NCI-H774 (cell line): ENCODE data around the gene COL4A1.

Source experiments
- DNase-seq: peaks from one replicate; lab custom pipeline; 2025; lab: John Stamatoyannopoulos, UW

Gene COL4A1

DNA sequence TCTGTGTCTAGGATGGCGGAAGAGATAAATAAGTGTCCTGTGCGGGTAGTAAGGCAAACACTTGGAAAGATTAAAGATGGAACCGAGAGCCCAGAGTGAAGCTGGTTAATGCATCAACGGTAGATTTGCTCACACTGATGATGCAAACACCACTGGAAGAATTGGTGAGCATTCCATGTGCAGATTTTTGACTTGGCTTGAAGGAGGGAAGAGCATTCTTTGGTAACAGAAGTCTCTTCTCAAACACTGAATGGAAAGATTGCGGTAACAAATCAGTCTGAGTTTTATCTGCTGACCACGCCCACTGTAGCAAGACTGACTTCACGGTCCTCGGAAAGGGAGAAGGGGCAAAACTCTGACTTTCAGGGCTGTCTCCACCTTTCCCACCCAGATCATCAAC is 112.5 kb downstream of the COL4A1 start:
- DNase-seq: no peak

GRCh38 chr13:110193491-110193890 is 113.5 kb downstream of the COL4A1 start:
- no peak for DNase-seq

DNA sequence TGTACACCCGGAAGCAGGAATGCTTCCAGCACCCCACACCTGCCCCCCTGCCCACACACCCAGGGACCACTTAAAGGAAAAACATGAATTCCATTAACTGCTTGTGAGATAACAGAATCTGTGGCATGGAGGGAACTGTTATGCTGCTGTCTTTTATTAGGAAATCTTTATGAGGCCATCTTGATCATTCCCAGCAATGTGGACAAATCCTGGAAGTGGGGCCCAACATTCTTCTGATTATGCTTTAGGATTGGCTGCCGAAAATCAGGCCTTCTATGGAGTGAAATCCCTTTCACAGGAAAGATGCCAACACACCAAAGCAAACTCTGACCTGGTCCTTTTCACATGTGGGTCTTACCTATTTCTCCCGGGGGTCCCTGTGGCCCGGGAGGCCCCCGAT is 114.5 kb downstream of the COL4A1 start:
- DNase-seq: no peak

- DNase-seq: no peak
Observed at GRCh38 chr13:110187641-110188161, 119.3 kb downstream of the COL4A1 start.

- no peak for DNase-seq
Observed at GRCh38 chr13:110186231-110186855, 120.6 kb downstream of the COL4A1 start.

DNA sequence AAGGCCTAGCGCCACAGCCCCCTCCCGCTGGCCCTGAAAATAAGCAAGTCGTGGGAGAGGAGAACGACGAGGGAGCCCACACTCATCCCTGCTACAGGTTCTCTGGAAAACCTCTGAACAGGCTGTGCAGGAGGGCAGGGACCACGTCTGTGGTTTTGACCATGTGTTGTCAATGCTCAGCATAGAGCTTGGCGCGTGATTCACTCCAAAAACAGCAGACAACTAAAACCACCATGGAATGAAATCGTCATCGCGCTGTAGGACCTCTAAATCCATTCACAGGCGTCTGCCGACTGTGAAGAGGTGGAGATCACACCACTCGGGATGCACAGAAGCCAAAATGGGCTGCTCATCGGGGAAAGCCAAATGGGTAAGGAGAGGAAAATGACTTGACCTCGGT is 121.3 kb downstream of the COL4A1 start:
- no peak for DNase-seq

DNA sequence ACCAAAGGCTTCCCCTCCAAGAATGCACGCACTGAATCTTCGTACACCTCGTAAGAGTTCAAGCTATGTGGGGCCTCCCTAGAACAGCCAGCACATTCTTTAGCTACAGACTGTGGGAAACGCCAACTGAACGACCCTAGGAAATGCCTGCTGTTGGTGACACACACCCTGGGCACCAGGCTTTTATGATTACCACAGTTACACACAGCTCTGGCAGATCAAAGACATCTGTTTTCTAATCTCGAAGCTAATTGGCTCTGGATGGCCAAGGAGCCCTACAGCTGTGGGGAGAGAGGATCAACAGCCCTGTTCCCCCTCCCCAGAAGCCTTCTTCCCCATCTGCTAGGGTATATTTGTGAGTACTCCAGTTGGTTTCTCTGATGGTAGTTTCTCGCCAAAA is 123.0 kb downstream of the COL4A1 start:
- no peak for DNase-seq

- no peak for DNase-seq
Observed at GRCh38 chr13:110182461-110182860, 124.5 kb downstream of the COL4A1 start.

DNA sequence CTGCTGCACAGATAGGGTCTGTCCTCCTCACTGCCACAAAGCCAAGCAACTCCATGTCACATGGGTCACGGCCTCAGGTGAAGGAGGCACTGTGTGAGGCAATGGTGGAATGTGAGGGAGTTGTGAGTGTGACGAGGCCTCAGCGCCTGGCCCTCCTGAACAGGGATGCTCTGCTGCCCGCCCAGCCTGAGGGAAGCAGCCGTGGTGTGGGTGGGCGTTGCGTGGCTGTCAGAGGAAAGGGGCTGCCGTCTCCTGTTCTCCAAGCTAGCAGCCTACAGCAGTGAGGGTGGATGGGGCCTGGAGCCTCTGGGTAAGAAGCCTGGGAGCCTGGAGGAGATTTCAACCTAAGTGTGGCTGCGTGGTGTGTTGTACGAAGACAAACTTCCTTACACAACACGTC is 125.0 kb downstream of the COL4A1 start:
- no peak for DNase-seq

- DNase-seq: no peak
Observed at GRCh38 chr13:110179857-110180147, 127.2 kb downstream of the COL4A1 start.

- DNase-seq: no peak
Observed at GRCh38 chr13:110179116-110179856, 127.7 kb downstream of the COL4A1 start.

- DNase-seq: no peak
Observed at GRCh38 chr13:110177790-110178189, 129.2 kb downstream of the COL4A1 start.

DNA sequence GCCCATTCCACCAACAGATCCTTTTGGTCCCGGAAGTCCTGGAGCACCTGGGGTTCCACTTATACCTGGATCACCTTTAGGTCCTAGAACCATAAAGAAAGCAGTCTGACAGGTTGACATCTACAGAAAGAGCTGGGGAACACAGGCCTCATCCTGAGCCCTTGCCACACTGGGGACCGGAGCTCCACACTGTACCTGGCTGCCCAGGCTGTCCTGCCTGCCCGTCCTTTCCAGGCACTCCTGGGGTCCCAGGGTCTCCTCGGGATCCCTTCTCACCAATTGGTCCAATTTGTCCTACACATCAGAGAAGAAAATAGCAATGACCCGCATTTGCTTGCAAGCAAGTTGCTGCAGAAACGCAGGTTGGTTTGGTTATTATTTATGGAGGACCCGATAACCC is 130.5 kb downstream of the COL4A1 start:
- DNase-seq: no peak

DNA sequence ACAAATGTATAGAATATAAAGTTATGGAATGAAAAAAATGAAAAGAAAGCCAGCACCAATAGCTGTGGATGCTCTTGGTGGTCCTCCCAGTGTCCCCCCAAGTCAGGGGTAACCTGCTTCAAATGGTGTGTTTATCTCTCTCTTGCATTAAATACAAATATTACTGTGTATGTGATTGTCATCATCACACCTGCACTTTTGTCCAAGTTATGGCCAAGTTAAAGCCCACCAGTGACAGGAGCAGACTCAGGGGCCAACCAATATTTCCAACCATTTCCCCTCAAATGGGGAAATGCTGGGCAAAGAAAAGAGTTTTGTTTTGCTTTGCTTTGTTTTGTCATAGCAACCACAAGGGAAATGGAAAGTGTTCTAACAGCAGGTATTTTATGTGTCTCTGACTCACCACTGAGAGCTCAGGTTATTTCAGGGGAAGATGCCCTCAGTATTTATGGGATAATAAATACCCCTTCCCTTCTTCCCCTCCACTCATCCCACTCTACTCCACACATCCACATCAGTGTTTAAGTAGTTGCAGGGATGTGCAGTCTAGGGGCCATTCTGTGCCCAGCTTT is 133.6 kb downstream of the COL4A1 start:
- no peak for DNase-seq

DNA sequence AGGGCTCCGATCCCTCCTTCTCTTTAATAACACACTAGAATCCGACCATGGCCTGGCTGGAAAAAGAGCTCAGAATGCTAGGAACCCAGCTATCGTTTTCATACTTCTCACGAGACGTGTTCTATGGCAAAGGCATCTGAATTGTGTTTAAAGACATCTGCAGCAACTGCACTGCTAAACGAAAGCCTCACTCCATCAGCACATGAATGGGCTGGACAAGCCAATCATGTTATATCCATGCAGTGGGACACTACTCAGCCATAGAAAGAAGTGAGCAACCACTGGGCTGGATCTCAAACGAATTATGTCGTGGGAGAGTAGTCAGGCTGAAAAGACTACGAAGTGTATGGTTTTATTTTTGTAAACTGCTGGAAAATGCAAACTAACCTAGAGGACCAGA is 136.1 kb downstream of the COL4A1 start:
- no peak for DNase-seq

DNA sequence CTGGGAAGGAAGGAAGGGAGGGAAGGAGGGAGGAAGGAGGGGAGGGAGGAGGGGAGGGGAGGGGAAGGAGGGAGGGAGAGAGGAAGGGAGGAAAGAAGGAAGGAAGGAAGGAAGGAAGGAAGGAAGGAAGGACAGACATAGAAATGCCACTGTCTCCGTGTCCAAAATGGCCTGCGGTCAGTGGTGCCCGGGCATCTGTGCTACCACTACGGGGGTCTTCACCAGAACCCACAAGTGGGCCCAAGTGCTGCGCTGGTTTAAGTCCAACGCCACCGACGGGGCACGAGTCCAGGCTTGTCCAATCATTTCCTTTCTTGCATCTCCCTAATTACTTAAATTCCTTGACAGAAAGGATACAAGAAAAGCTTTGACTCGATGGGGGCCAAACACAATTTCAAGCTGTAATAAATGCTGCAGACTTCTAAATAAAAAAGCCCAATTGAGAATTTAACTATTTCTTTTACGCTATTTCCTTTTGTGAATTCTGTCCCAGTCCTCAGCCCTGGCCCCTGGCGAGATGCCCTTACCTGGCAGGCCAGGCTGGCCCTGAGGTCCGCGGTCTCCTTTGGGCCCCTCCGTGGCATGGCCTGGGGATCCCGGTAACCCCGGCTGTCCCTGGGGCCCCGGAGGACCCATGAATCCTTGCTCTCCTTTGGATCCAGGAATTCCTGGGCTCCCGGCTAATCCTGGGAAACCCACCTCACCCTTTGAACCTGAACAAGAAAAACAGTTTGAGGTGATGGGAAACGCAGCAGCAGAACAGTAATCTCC is 136.8 kb downstream of the COL4A1 start:
- no peak for DNase-seq

DNA sequence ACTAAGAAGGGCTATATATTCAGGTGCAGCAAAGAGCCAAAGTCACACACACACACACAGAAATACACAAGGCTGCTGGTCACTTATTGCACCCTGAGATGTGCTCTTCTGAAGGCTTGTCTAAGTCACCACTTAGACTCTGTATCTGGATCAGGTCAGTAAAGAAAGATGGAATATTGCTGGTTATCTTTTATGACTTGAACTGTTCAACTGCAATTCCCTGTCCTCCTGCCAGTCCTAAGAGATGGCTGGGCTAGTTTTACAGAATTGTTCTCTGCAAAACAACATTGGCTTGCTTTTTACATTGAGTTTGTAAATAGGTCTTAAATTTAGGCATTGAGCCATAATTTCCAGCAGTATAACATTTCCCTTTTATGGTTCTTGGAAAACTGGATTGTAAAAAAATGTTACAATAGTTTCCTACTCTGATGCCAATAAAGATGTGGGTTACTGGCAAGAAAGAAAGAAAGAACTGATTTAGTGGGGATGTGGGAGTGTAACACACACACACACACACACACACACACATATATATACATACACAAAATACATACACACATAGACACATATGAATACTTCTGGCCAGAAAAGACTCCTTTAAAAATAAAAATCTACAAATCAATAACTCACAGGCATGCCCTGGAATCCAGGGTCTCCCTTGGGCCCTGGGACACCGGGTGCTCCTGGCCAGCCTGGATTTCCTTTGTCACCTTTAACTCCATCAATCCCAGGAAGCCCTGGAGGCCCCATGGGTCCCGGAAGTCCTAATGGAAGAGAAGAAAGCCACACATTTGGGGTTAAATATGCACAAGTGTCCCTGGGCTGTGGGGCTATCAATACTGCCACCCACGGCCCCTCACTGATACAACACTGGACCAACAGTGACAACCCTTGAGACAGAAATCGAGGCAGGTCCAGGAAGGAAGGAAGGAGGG is 137.7 kb downstream of the COL4A1 start:
- no peak for DNase-seq

GRCh38 chr13:110166598-110166997 is 140.4 kb downstream of the COL4A1 start:
- DNase-seq: no peak

GRCh38 chr13:110164706-110165105 is 142.3 kb downstream of the COL4A1 start:
- no peak for DNase-seq

DNA sequence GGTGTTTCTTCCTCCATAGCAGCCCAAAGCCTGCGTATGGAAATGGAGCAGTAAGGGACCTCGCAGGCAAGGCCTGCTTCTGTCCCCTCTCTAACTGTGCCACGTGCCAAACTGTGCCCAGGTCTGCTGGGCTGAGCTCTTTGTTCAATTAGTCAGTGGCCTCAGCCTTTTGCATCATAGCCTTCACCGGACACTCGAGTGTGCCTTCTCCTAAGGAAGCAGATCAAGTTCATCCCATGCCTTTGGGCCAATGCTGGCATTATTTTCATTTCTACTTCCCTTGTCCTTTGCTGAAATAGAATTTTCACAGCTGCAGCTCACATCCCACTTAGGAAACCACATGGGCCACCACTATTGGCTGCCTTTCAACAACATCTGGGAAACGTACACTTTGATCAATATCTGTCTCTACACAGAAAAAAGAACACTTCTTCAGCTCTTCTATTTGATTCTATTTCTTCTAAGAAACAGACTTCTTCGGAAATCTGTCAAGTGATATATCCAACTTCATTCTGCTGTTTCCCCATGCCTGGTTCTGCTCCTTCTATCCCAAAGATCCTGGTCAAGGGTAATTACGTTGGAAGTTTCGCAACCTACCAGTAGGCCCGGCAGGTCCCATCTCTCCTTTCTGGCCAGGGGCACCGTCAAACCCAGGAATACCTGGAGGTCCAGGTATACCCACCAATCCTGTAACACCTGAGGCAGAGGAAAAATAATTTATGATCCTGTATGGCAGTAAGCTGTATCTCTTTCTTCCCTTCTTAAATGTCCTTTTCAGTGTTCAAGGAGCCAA is 143.9 kb downstream of the COL4A1 start:
- no peak for DNase-seq

DNA sequence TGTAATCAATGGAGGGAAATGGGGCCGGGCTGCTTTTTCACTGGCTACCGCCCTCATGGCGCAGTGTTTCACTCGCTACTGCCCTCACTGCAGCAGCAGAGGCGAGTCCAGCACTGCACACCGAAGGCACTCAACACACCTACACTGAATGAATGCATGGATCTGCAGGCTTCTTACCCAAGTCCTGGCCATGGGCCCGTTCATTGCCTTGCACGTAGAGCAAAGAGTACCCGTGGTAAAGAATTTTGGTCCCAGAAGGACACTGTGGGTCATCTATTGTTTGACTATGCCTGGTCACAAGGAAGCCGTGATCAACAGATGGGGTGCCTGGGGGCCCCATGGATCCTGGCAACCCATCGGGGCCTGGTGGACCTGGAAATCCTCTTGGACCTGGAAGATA is 144.9 kb downstream of the COL4A1 start:
- DNase-seq: no peak
